HepG2 (cell line): ENCODE results near the gene IFT122. TPM values are rescaled to one million over a fixed set of nuclear protein-coding genes. Genes with fewer than 3 reads are reported as not detected.

Experiments used
- ATAC-seq: fragments of 200-7000 bp; cut with Tn5 transposase; 3 replicates; pipeline ENCODE4 v1.9.1; 2020; ENCODE audit warnings: mild to moderate bottlenecking, moderate library complexity
- BruUV-seq: library from RNA; stranded (reverse); fragments of 400-500 nt; replicated peaks from 2 replicates; lab custom pipeline; 2021; lab: Mats Ljungman, UMichigan
- CTCF ChIA-PET: fragments of 300-600 bp; formaldehyde crosslinking; extraction: SDS; loops from one replicate; lab custom pipeline; 2021; ENCODE audit warnings: low total read pairs, inconsistent platforms, low intra/inter-chr PET ratio; lab: Yijun Ruan, JAX
- POLR2A ChIA-PET: fragments of 350-600 bp; sonication (Branson Sonifier 250); formaldehyde crosslinking; loops from one replicate; lab custom pipeline; 2020; ENCODE audit warnings: antibody characterized with exemption, inconsistent platforms; lab: Yijun Ruan, JAX
- DNase-seq: peaks from one replicate; pipeline ENCODE4 v3.0.0-alpha.2; 2015; ENCODE audit warnings: low spot score
- FAIRE-seq: peaks from 3 replicates; lab custom pipeline; 2011; peaks lifted over from hg19 to GRCh38; lab: Jason Lieb, UNC
- H2AFZ ChIP-seq: one replicate; pipeline ENCODE4 v1.6.1; 2011; ENCODE audit warnings: low read length, inconsistent platforms
- H3K27ac ChIP-seq: fragments of 300-600 bp; 3 replicates; pipeline ENCODE4 v1.8.0; 2011; ENCODE audit warnings: mixed run types, mild to moderate bottlenecking, mixed read lengths, low read length, inconsistent platforms; ENCODE audit not compliant: insufficient read depth; ENCODE audit errors: extremely low read length
- H3K27me3 ChIP-seq, 2 experiments: fragments of 200-600 bp in 1 of 2; 2 replicates in 1 of 2; 3 replicates in 1 of 2; pipeline versions ENCODE4 v1.6.0 to v1.8.0; 2011; ENCODE audit warnings: low read length in 2 of 2, mild to moderate bottlenecking in 2 of 2, moderate library complexity in 2 of 2, inconsistent platforms in 1 of 2; ENCODE audit not compliant: insufficient read depth in 2 of 2, control insufficient read depth in 1 of 2
- H3K36me3 ChIP-seq, 2 experiments: fragments of 200-600 bp in 1 of 2; replicated peaks in 1 of 2; 2 replicates in 1 of 2; 3 replicates in 1 of 2; pipeline versions ENCODE4 v1.5.1 to v1.8.0; 2011; ENCODE audit warnings: low read length in 2 of 2, inconsistent platforms in 1 of 2; ENCODE audit not compliant: insufficient read depth in 2 of 2, control insufficient read depth in 1 of 2
- H3K4me1 ChIP-seq: 2 replicates; pipeline ENCODE4 v1.5.1; 2012; ENCODE audit warnings: low read length, inconsistent platforms; ENCODE audit not compliant: insufficient read depth
- H3K4me2 ChIP-seq: 2 replicates; pipeline ENCODE4 v1.6.0; 2011; ENCODE audit warnings: low read depth, low read length, inconsistent platforms
- H3K4me3 ChIP-seq, 3 experiments: fragments of 200-600 bp in 1 of 3; sonication (generic), shearing (Covaris generic) in 1 of 3; replicated peaks in 1 of 3; 2 replicates each; pipeline ENCODE4 v1.5.1; 2011 to 2016; ENCODE audit warnings: low read length in 3 of 3, inconsistent platforms in 2 of 3, low read depth in 2 of 3, mild to moderate bottlenecking in 2 of 3, control low read depth in 1 of 3, mixed read lengths in 1 of 3; ENCODE audit not compliant: insufficient read depth in 1 of 3
- H3K79me2 ChIP-seq: one replicate; pipeline ENCODE4 v1.6.1; 2011; ENCODE audit warnings: low read length, inconsistent platforms; ENCODE audit not compliant: insufficient read depth
- H3K9ac ChIP-seq: 2 replicates; pipeline ENCODE4 v1.6.0; 2011; ENCODE audit warnings: mild to moderate bottlenecking, low read depth, low read length, inconsistent platforms; ENCODE audit not compliant: insufficient read depth
- H3K9me3 ChIP-seq: 2 replicates; pipeline ENCODE4 v1.5.1; 2012; ENCODE audit warnings: mild to moderate bottlenecking, low read length
- H4K20me1 ChIP-seq: 2 replicates; pipeline ENCODE4 v1.6.0; 2011; ENCODE audit warnings: inconsistent platforms, mild to moderate bottlenecking, low read length, moderate library complexity; ENCODE audit not compliant: insufficient read depth
- AGO2 ChIP-seq: fragments of 200-400 bp; formaldehyde crosslinking; optimal IDR thresholded peaks from 2 replicates; pipeline ENCODE3; 2017; ENCODE audit warnings: mild to moderate bottlenecking, low read depth, low read length, moderate library complexity
- DR1 ChIP-seq: sonication (generic); formaldehyde crosslinking; IDR thresholded peaks from 2 replicates; pipeline ENCODE4 v1.8.0; 2021; ENCODE audit warnings: mild to moderate bottlenecking, missing genetic modification reagents, inconsistent platforms
- GRHL1 ChIP-seq: sonication (generic); formaldehyde crosslinking; conservative IDR thresholded peaks from 2 replicates; pipeline ENCODE4 v1.8.0; 2022; ENCODE audit warnings: missing genetic modification reagents
- NFE2 ChIP-seq: sonication (generic); formaldehyde crosslinking; IDR thresholded peaks from 2 replicates; pipeline ENCODE4 v1.4.0; 2020; ENCODE audit warnings: missing genetic modification reagents
- NFKBIZ ChIP-seq: IDR thresholded peaks from 2 replicates; pipeline ENCODE4 v1.6.1; 2018; ENCODE audit warnings: missing genetic modification reagents, missing compliant biosample characterization
- NR2F6 ChIP-seq, 2 experiments: IDR thresholded peaks; 2 replicates each; pipeline ENCODE4 v1.6.1; 2016; ENCODE audit warnings: antibody characterized with exemption in 1 of 2, mild to moderate bottlenecking in 1 of 2
- PAX8 ChIP-seq: sonication (generic); formaldehyde crosslinking; IDR thresholded peaks from 2 replicates; pipeline ENCODE4 v1.8.0; 2022; ENCODE audit warnings: mild to moderate bottlenecking, missing genetic modification reagents, borderline replicate concordance
- TRIM22 ChIP-seq: fragments of 450-650 bp; IDR thresholded peaks from 2 replicates; pipeline ENCODE4 v1.6.1; 2017
- ZNF253 ChIP-seq: sonication (generic); formaldehyde crosslinking; IDR thresholded peaks from 2 replicates; pipeline ENCODE4 v1.8.0; 2022; ENCODE audit warnings: mild to moderate bottlenecking, missing genetic modification reagents, borderline replicate concordance
- ZNF263 ChIP-seq: sonication (generic); formaldehyde crosslinking; IDR thresholded peaks from 2 replicates; pipeline ENCODE4 v1.4.0; 2020; ENCODE audit warnings: missing genetic modification reagents
- ZNF746 ChIP-seq: sonication (generic); formaldehyde crosslinking; IDR thresholded peaks from 2 replicates; pipeline ENCODE4 v1.8.0; 2022; ENCODE audit warnings: mild to moderate bottlenecking, missing genetic modification reagents
- ZNF768 ChIP-seq: sonication (generic); formaldehyde crosslinking; IDR thresholded peaks from 2 replicates; pipeline ENCODE4 v1.4.0; 2020; ENCODE audit warnings: missing genetic modification reagents
- ZSCAN21 ChIP-seq: sonication (generic); formaldehyde crosslinking; IDR thresholded peaks from 2 replicates; pipeline ENCODE4 v1.8.0; 2022; ENCODE audit warnings: mild to moderate bottlenecking, missing genetic modification reagents, moderate library complexity, borderline replicate concordance
- WGBS: methylation state at CpG from one replicate; pipeline ENCODE4 v1.1.6; 2017; ENCODE audit warnings: low lambda C conversion rate; 5-methylcytosine and 5-hydroxymethylcytosine counted together
- in situ Hi-C: cut with HindIII; loops from 2 replicates; pipeline ENCODE4 v1.10.0; 2017; ENCODE audit warnings: low pct_unique_long_range_greater_than_20kb; ENCODE audit not compliant: extremely low pct_ligation_motif_present
- intact Hi-C: fragments of 100-400 bp; cut with micrococcal nuclease; formaldehyde crosslinking; loops from one replicate; pipeline ENCODE4 v1.10.0; 2022; ENCODE audit not compliant: unreplicated experiment
- polyA plus RNA-seq, 8 experiments: library from polyadenylated mRNA; depleted of rRNA in 3 of 8; stranded (reverse) in 7 of 8; unstranded in 1 of 8; fragments of >200 nt; fragmentation: Illumina TruSeq in 4 of 8; extraction: Trizol in 4 of 8; gene quantifications; 2 replicates each; pipeline versions ENCODE4 v1.2.1 to v1.2.3, GENCODE V29; 2011 to 2016; ENCODE audit warnings: low read depth in 4 of 8, missing spikeins in 1 of 8, mixed read lengths in 1 of 8; ENCODE audit not compliant: insufficient read depth in 1 of 8
- total RNA-seq, 5 experiments: library from RNA; depleted of rRNA; stranded (reverse); fragments of >200 nt; fragmentation: Illumina TruSeq; extraction: Trizol; gene quantifications; 2 replicates each; pipeline ENCODE4 v1.2.3, GENCODE V29; 2016; ENCODE audit warnings: low read depth in 1 of 5
- TF ChIP-seq, protein P1 (sequence below): sonication (generic); formaldehyde crosslinking; IDR thresholded peaks from 2 replicates; pipeline ENCODE4 v1.5.0; 2020; ENCODE audit warnings: mild to moderate bottlenecking, missing genetic modification reagents, borderline replicate concordance
- TF ChIP-seq, protein P2 (sequence below): sonication (generic); formaldehyde crosslinking; IDR thresholded peaks from 2 replicates; pipeline ENCODE4; 2020; ENCODE audit warnings: missing genetic modification reagents, mild to moderate bottlenecking, borderline replicate concordance

IFT122 gene
- total and polyA plus RNA-seq, 2 of the 13 experiments (the other 11 are each of a cell fraction or from before 2014, with no cell fraction given), result 10.1 to 10.3 TPM

DNA sequence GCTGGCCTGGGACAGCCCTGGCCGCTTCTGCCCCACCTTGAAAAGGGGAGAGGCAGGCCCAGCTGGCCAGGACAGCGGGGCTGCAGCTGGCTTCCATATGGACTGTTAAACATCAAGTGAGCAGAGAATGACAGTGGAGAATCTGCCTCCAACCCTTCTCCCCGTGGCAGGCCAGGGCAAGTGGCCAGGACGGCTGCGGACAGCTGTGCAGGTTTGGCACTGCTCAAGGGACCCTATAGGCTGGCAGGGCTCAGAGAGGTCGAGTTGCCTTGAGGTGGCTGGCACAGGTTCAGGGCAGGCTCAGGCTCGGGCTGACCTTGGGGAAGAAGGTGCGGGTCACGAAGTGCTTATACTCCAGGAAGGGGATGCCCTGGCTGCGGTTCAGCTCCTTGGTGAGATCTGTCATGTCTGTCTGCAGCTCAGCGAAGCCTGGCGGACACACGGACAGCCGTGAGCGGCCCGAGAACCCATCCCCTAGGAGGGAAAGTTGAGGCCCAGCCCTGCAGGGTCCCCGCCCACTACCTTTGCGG lies 127.2 kb downstream of the IFT122 start:
- intact Hi-C loops, result no loop called here
- no peak for ATAC-seq
- TF ChIP-seq ZSCAN21 (CRISPR knock-in tag) (no peak), GRHL1 (CRISPR knock-in tag) (no peak), PAX8 (no peak), DR1 (no peak), ZNF253 (CRISPR knock-in tag) (no peak), AGO2 (peak; percentile 87), NFE2 (no peak), TRIM22 (no peak), ZNF768 (peak; percentile 36; the same call in 1 of the 2 replicates), NR2F6 (IDR thresholded peaks at IDR 0.05) (no peak), NR2F6 (CRISPR knock-in tag; IDR thresholded peaks at IDR 0.05) (no peak), ZNF263 (no peak), ZNF746 (CRISPR knock-in tag) (no peak), NFKBIZ (CRISPR knock-in tag) (no peak)
- TF ChIP-seq, protein P1, sequence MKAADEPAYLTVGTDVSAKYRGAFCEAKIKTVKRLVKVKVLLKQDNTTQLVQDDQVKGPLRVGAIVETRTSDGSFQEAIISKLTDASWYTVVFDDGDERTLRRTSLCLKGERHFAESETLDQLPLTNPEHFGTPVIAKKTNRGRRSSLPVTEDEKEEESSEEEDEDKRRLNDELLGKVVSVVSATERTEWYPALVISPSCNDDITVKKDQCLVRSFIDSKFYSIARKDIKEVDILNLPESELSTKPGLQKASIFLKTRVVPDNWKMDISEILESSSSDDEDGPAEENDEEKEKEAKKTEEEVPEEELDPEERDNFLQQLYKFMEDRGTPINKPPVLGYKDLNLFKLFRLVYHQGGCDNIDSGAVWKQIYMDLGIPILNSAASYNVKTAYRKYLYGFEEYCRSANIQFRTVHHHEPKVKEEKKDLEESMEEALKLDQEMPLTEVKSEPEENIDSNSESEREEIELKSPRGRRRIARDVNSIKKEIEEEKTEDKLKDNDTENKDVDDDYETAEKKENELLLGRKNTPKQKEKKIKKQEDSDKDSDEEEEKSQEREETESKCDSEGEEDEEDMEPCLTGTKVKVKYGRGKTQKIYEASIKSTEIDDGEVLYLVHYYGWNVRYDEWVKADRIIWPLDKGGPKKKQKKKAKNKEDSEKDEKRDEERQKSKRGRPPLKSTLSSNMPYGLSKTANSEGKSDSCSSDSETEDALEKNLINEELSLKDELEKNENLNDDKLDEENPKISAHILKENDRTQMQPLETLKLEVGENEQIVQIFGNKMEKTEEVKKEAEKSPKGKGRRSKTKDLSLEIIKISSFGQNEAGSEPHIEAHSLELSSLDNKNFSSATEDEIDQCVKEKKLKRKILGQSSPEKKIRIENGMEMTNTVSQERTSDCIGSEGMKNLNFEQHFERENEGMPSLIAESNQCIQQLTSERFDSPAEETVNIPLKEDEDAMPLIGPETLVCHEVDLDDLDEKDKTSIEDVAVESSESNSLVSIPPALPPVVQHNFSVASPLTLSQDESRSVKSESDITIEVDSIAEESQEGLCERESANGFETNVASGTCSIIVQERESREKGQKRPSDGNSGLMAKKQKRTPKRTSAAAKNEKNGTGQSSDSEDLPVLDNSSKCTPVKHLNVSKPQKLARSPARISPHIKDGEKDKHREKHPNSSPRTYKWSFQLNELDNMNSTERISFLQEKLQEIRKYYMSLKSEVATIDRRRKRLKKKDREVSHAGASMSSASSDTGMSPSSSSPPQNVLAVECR (CRISPR knock-in tag), result no peak
- TF ChIP-seq, protein P2, sequence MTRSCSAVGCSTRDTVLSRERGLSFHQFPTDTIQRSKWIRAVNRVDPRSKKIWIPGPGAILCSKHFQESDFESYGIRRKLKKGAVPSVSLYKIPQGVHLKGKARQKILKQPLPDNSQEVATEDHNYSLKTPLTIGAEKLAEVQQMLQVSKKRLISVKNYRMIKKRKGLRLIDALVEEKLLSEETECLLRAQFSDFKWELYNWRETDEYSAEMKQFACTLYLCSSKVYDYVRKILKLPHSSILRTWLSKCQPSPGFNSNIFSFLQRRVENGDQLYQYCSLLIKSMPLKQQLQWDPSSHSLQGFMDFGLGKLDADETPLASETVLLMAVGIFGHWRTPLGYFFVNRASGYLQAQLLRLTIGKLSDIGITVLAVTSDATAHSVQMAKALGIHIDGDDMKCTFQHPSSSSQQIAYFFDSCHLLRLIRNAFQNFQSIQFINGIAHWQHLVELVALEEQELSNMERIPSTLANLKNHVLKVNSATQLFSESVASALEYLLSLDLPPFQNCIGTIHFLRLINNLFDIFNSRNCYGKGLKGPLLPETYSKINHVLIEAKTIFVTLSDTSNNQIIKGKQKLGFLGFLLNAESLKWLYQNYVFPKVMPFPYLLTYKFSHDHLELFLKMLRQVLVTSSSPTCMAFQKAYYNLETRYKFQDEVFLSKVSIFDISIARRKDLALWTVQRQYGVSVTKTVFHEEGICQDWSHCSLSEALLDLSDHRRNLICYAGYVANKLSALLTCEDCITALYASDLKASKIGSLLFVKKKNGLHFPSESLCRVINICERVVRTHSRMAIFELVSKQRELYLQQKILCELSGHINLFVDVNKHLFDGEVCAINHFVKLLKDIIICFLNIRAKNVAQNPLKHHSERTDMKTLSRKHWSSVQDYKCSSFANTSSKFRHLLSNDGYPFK (CRISPR knock-in tag), result no peak

More for the DNA sequence above, 127.2 kb downstream of the IFT122 start:
- no peaks in the 10 kb centered on the region for H4K20me1 ChIP-seq
- H3K27me3 ChIP-seq, result no peaks in the 10 kb centered on the region
- 100% methylated on average over 6 of the region's 18 CpGs for WGBS
- H3K9me3 ChIP-seq, result no peaks in the 10 kb centered on the region
- no TSS peak for BruUV-seq
- H3K4me2 ChIP-seq, result no peak overlapping the region
- H3K4me3 ChIP-seq, result no peak overlapping the region
- no peak overlapping the region for H3K9ac ChIP-seq
- no peaks in the 10 kb centered on the region for H3K79me2 ChIP-seq
- in situ Hi-C loops, result no loop called here
- H3K4me1 ChIP-seq, result peaks cover 14% of the 10 kb centered on the region
- no peak overlapping the region for H3K27ac ChIP-seq
- FAIRE-seq, result no peak
- CTCF ChIA-PET, result no interaction called here
- DNase-seq, result no peak
- POLR2A ChIA-PET, result no interaction called here
- peaks cover 12 to 14% of the 10 kb centered on the region in 2 experiments; a peak in 4 of 5 replicates for H3K36me3 ChIP-seq
- H2AFZ ChIP-seq, result no peak overlapping the region
